HepG2 (cell line): Measurements from ENCODE around the gene WNK2. TPM values are rescaled to one million over a fixed set of nuclear protein-coding genes. Genes with fewer than 3 reads are reported as not detected.

ENCODE experiments used
- AGO2 ChIP-seq: fragments of 200-400 bp; formaldehyde crosslinking; optimal IDR thresholded peaks from 2 replicates; pipeline ENCODE3; 2017; ENCODE audit warnings: mild to moderate bottlenecking, low read depth, low read length, moderate library complexity
- DR1 ChIP-seq: sonication (generic); formaldehyde crosslinking; IDR thresholded peaks from 2 replicates; pipeline ENCODE4 v1.8.0; 2021; ENCODE audit warnings: mild to moderate bottlenecking, missing genetic modification reagents, inconsistent platforms
- FOXJ3 ChIP-seq: sonication (generic); formaldehyde crosslinking; IDR thresholded peaks from 2 replicates; pipeline ENCODE4 v1.4.0; 2020; ENCODE audit warnings: missing genetic modification reagents, mild to moderate bottlenecking, borderline replicate concordance
- GTF3A ChIP-seq: sonication (generic); formaldehyde crosslinking; conservative IDR thresholded peaks from 2 replicates; pipeline ENCODE4 v1.4.0; 2020; ENCODE audit warnings: mild to moderate bottlenecking, missing genetic modification reagents
- IRF2 ChIP-seq: IDR thresholded peaks from 2 replicates; pipeline ENCODE4 v1.6.1; 2018; ENCODE audit warnings: missing genetic modification reagents, missing compliant biosample characterization
- KDM2A ChIP-seq: sonication (generic); formaldehyde crosslinking; IDR thresholded peaks from 2 replicates; pipeline ENCODE4 v1.4.0; 2020; ENCODE audit warnings: low read depth, missing genetic modification reagents, borderline replicate concordance
- KLF15 ChIP-seq: sonication (generic); formaldehyde crosslinking; IDR thresholded peaks from 2 replicates; pipeline ENCODE4 v1.8.1; 2023; ENCODE audit warnings: borderline replicate concordance, mild to moderate bottlenecking, inconsistent platforms, missing genetic modification reagents, mixed read lengths
- MEIS2 ChIP-seq: sonication (generic); formaldehyde crosslinking; IDR thresholded peaks from 2 replicates; pipeline ENCODE4 v1.9.0; 2021; ENCODE audit warnings: mild to moderate bottlenecking, missing genetic modification reagents
- NCOA2 ChIP-seq: sonication (generic); formaldehyde crosslinking; IDR thresholded peaks from 2 replicates; pipeline ENCODE4 v1.8.0; 2022; ENCODE audit warnings: inconsistent platforms
- NR2C2 ChIP-seq: sonication (generic); formaldehyde crosslinking; IDR thresholded peaks from 2 replicates; pipeline ENCODE4 v1.4.0; 2020; ENCODE audit warnings: missing genetic modification reagents, mild to moderate bottlenecking, moderate library complexity, borderline replicate concordance
- NR2F6 ChIP-seq, 2 experiments: IDR thresholded peaks; 2 replicates each; pipeline ENCODE4 v1.6.1; 2016; ENCODE audit warnings: antibody characterized with exemption in 1 of 2, mild to moderate bottlenecking in 1 of 2
- SAP130 ChIP-seq: IDR thresholded peaks from 2 replicates; pipeline ENCODE4 v1.6.1; 2016; ENCODE audit warnings: low read depth
- SIX4 ChIP-seq: sonication (generic); formaldehyde crosslinking; IDR thresholded peaks from 2 replicates; pipeline ENCODE4 v1.4.0; 2020; ENCODE audit warnings: missing genetic modification reagents
- SYNCRIP ChIP-seq: fragments of 200-400 bp; formaldehyde crosslinking; IDR thresholded peaks from 2 replicates; pipeline ENCODE4 v1.6.1; 2018; ENCODE audit warnings: mild to moderate bottlenecking, low read depth, low read length; ENCODE audit not compliant: insufficient read depth
- THAP11 ChIP-seq: IDR thresholded peaks from 2 replicates; pipeline ENCODE4 v1.6.1; 2016; ENCODE audit warnings: missing biosample characterization, missing genetic modification reagents
- XBP1 ChIP-seq: sonication (generic); formaldehyde crosslinking; IDR thresholded peaks from 2 replicates; pipeline ENCODE4 v1.5.0; 2020; ENCODE audit warnings: missing genetic modification reagents
- XRCC5 ChIP-seq: fragments of 200-400 bp; formaldehyde crosslinking; optimal IDR thresholded peaks from 2 replicates; pipeline ENCODE3; 2017; ENCODE audit warnings: mild to moderate bottlenecking, low read length
- ZFX ChIP-seq: sonication (generic); formaldehyde crosslinking; IDR thresholded peaks from 2 replicates; pipeline ENCODE4 v1.4.0; 2020; ENCODE audit warnings: mild to moderate bottlenecking, low read depth, missing genetic modification reagents, moderate library complexity
- ZNF124 ChIP-seq: sonication (generic); formaldehyde crosslinking; IDR thresholded peaks from 2 replicates; pipeline ENCODE4 v1.4.0; 2020; ENCODE audit warnings: missing genetic modification reagents
- ZNF235 ChIP-seq: sonication (generic); formaldehyde crosslinking; IDR thresholded peaks from 2 replicates; pipeline ENCODE4 v1.8.1; 2023; ENCODE audit warnings: mild to moderate bottlenecking, missing genetic modification reagents, borderline replicate concordance
- ZNF333 ChIP-seq: sonication (generic); formaldehyde crosslinking; IDR thresholded peaks from 2 replicates; pipeline ENCODE4 v1.4.0; 2020; ENCODE audit warnings: mild to moderate bottlenecking, missing genetic modification reagents, borderline replicate concordance
- ZNF674 ChIP-seq: sonication (generic); formaldehyde crosslinking; IDR thresholded peaks from 2 replicates; pipeline ENCODE4 v1.5.0; 2020; ENCODE audit warnings: low read depth, mild to moderate bottlenecking, missing genetic modification reagents
- ZNF7 ChIP-seq: IDR thresholded peaks from 2 replicates; pipeline ENCODE4 v1.6.1; 2016; ENCODE audit warnings: missing biosample characterization, missing genetic modification reagents
- polyA plus RNA-seq, 8 experiments: library from polyadenylated mRNA; depleted of rRNA in 3 of 8; stranded (reverse) in 7 of 8; unstranded in 1 of 8; fragments of >200 nt; fragmentation: Illumina TruSeq in 4 of 8; extraction: Trizol in 4 of 8; gene quantifications; 2 replicates each; pipeline versions ENCODE4 v1.2.1 to v1.2.3, GENCODE V29; 2011 to 2016; ENCODE audit warnings: low read depth in 4 of 8, missing spikeins in 1 of 8, mixed read lengths in 1 of 8; ENCODE audit not compliant: insufficient read depth in 1 of 8
- total RNA-seq, 5 experiments: library from RNA; depleted of rRNA; stranded (reverse); fragments of >200 nt; fragmentation: Illumina TruSeq; extraction: Trizol; gene quantifications; 2 replicates each; pipeline ENCODE4 v1.2.3, GENCODE V29; 2016; ENCODE audit warnings: low read depth in 1 of 5
- TF ChIP-seq, protein P1 (sequence below): sonication (generic); formaldehyde crosslinking; IDR thresholded peaks from 2 replicates; pipeline ENCODE4 v1.4.0; 2020; ENCODE audit warnings: missing genetic modification reagents, borderline replicate concordance
- TF ChIP-seq, protein P2 (sequence below): sonication (generic); formaldehyde crosslinking; IDR thresholded peaks from 2 replicates; pipeline ENCODE4 v1.4.0; 2020; ENCODE audit warnings: missing genetic modification reagents
- TF ChIP-seq, protein P3 (sequence below): sonication (generic); formaldehyde crosslinking; IDR thresholded peaks from 2 replicates; pipeline ENCODE4 v1.4.0; 2020; ENCODE audit warnings: missing genetic modification reagents, mild to moderate bottlenecking, borderline replicate concordance

Gene WNK2
- total and polyA plus RNA-seq, 2 of the 13 experiments (the other 11 are each of a cell fraction or from before 2014, with no cell fraction given), result 10.5 to 12.0 TPM

DNA sequence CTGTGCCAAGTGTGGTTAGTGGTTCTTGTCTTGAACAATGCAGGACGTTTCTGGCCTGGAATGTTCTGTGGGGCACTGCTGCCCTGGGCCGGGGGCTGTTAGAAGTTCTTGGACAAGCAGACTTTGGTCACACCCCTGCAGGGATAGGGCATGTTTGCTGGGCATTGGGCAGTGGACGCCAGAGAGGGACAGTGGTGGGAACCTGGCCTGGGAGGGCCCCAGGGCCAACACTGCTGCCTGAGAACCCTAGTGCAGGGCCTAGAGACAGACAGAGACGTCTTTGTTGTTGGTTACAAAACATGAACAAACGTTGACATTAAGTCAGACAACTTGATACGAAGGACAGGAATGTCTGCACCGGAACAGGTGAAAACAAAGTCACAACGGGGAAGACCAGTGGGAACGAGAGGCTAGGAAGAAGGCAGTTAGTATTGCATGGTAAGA is 57.0 kb downstream of the WNK2 start (continued):
- TF ChIP-seq, protein P1, sequence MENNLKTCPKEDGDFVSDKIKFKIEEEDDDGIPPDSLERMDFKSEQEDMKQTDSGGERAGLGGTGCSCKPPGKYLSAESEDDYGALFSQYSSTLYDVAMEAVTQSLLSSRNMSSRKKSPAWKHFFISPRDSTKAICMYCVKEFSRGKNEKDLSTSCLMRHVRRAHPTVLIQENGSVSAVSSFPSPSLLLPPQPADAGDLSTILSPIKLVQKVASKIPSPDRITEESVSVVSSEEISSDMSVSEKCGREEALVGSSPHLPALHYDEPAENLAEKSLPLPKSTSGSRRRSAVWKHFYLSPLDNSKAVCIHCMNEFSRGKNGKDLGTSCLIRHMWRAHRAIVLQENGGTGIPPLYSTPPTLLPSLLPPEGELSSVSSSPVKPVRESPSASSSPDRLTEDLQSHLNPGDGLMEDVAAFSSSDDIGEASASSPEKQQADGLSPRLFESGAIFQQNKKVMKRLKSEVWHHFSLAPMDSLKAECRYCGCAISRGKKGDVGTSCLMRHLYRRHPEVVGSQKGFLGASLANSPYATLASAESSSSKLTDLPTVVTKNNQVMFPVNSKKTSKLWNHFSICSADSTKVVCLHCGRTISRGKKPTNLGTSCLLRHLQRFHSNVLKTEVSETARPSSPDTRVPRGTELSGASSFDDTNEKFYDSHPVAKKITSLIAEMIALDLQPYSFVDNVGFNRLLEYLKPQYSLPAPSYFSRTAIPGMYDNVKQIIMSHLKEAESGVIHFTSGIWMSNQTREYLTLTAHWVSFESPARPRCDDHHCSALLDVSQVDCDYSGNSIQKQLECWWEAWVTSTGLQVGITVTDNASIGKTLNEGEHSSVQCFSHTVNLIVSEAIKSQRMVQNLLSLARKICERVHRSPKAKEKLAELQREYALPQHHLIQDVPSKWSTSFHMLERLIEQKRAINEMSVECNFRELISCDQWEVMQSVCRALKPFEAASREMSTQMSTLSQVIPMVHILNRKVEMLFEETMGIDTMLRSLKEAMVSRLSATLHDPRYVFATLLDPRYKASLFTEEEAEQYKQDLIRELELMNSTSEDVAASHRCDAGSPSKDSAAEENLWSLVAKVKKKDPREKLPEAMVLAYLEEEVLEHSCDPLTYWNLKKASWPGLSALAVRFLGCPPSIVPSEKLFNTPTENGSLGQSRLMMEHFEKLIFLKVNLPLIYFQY, result no peak
- TF ChIP-seq IRF2 (CRISPR knock-in tag) (peak; percentile 65), ZNF235 (CRISPR knock-in tag) (no peak), KLF15 (CRISPR knock-in tag) (no peak), ZNF674 (CRISPR knock-in tag) (no peak), FOXJ3 (CRISPR knock-in tag) (peak; percentile 66; the same call in 1 of the 2 replicates), SAP130 (peak; percentile 60; the same call in 1 of the 2 replicates), ZFX (CRISPR knock-in tag) (peak; percentile 73), DR1 (CRISPR knock-in tag) (no peak), ZNF124 (no peak), GTF3A (CRISPR knock-in tag) (no peak), NR2F6 (IDR thresholded peaks at IDR 0.05) (no peak), NR2F6 (CRISPR knock-in tag; IDR thresholded peaks at IDR 0.05) (peak; percentile 65), MEIS2 (no peak), NR2C2 (CRISPR knock-in tag) (0 out of 2 replicates have a peak, but pooled peaks have one; percentile 26), NCOA2 (CRISPR knock-in tag) (peak; percentile 57; the same call in 1 of the 2 replicates), XBP1 (CRISPR knock-in tag) (no peak), KDM2A (CRISPR knock-in tag) (no peak; the same call in 1 of the 2 replicates), AGO2 (no peak), ZNF7 (no peak), ZNF333 (CRISPR knock-in tag) (no peak), XRCC5 (peak; percentile 86), SYNCRIP (no peak), THAP11 (0 out of 2 replicates have a peak, but pooled peaks have one; percentile 30), SIX4 (CRISPR knock-in tag) (no peak)
- TF ChIP-seq, protein P2, sequence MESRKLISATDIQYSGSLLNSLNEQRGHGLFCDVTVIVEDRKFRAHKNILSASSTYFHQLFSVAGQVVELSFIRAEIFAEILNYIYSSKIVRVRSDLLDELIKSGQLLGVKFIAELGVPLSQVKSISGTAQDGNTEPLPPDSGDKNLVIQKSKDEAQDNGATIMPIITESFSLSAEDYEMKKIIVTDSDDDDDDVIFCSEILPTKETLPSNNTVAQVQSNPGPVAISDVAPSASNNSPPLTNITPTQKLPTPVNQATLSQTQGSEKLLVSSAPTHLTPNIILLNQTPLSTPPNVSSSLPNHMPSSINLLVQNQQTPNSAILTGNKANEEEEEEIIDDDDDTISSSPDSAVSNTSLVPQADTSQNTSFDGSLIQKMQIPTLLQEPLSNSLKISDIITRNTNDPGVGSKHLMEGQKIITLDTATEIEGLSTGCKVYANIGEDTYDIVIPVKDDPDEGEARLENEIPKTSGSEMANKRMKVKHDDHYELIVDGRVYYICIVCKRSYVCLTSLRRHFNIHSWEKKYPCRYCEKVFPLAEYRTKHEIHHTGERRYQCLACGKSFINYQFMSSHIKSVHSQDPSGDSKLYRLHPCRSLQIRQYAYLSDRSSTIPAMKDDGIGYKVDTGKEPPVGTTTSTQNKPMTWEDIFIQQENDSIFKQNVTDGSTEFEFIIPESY, result no peak
- TF ChIP-seq, protein P3, sequence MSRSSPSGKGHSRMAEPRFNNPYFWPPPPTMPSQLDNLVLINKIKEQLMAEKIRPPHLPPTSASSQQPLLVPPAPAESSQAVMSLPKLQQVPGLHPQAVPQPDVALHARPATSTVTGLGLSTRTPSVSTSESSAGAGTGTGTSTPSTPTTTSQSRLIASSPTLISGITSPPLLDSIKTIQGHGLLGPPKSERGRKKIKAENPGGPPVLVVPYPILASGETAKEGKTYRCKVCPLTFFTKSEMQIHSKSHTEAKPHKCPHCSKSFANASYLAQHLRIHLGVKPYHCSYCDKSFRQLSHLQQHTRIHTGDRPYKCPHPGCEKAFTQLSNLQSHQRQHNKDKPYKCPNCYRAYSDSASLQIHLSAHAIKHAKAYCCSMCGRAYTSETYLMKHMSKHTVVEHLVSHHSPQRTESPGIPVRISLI (CRISPR knock-in tag), result no peak; the same call in 1 of the 2 replicates
